ENCODE measurements around the gene PC. TPM values are rescaled to one million over a fixed set of nuclear protein-coding genes. Genes with fewer than 3 reads are reported as not detected.

PC gene
- total and polyA plus RNA-seq, 9 of the 15 experiments (the other 6 are each of a cell fraction or from before 2014, with no cell fraction given), result 0.94 to 38.0 (median 8.7) TPM

DNA sequence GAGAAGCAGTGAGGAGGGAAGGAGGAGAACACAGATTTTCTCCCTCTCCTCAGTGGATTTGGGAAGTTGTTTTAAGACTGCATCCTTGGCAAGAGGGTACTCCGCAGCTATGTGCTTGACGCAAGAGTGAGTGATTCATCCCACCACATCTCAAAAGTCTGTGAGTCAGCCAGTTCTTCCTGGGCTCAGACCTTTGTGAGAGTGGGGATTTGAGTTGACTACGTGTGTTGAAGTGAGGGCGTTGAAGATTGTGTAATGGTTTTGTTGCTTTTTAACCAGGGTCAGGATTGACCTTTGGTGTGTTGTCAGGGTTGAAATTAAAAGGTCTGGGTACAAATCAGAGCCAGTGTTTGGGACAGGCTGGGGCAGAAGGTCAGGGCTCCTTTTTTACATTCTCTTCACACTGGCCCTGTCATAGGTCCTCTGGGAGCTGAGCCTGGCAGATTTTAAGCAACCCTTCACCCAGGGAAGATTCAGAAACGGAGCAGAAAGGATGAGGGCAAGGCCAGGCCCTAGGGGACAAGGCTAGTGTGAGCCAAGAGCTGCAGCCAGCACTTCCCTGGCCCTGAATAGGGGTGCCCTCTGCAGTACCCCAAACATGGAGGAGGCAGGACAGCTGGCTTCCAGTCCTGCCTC lies 12.7 kb upstream of the PC start (continued):
- TF ChIP-seq, protein P1, sequence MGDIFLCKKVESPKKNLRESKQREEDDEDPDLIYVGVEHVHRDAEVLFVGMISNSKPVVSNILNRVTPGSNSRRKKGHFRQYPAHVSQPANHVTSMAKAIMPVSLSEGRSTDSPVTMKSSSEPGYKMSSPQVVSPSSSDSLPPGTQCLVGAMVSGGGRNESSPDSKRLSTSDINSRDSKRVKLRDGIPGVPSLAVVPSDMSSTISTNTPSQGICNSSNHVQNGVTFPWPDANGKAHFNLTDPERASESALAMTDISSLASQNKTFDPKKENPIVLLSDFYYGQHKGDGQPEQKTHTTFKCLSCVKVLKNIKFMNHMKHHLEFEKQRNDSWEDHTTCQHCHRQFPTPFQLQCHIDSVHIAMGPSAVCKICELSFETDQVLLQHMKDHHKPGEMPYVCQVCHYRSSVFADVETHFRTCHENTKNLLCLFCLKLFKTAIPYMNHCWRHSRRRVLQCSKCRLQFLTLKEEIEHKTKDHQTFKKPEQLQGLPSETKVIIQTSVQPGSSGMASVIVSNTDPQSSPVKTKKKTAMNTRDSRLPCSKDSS (IDR thresholded peaks at IDR 0.05; ENCODE audit: low read depth, partially characterized antibody), result no peak
- TF ChIP-seq GABPB1 (CRISPR knock-in tag; IDR thresholded peaks at IDR 0.05), result no peak
- no peak for TF ChIP-seq ZNF507 (tag; conservative IDR thresholded peaks at IDR 0.05)
- TF ChIP-seq MTA1 (IDR thresholded peaks at IDR 0.05; ENCODE audit: borderline replicate concordance), result no peak
- no peak for TF ChIP-seq LCOR (CRISPR knock-in tag; IDR thresholded peaks at IDR 0.05)
- TF ChIP-seq, protein P2, sequence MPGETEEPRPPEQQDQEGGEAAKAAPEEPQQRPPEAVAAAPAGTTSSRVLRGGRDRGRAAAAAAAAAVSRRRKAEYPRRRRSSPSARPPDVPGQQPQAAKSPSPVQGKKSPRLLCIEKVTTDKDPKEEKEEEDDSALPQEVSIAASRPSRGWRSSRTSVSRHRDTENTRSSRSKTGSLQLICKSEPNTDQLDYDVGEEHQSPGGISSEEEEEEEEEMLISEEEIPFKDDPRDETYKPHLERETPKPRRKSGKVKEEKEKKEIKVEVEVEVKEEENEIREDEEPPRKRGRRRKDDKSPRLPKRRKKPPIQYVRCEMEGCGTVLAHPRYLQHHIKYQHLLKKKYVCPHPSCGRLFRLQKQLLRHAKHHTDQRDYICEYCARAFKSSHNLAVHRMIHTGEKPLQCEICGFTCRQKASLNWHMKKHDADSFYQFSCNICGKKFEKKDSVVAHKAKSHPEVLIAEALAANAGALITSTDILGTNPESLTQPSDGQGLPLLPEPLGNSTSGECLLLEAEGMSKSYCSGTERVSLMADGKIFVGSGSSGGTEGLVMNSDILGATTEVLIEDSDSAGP (CRISPR knock-in tag; IDR thresholded peaks at IDR 0.05), result no peak
- no peak for TF ChIP-seq MEF2D (tag; conservative IDR thresholded peaks at IDR 0.05; ENCODE audit: low read depth)
- no peak for TF ChIP-seq ZNF143 (CRISPR knock-in tag; IDR thresholded peaks at IDR 0.05)
- TF ChIP-seq, protein P3, sequence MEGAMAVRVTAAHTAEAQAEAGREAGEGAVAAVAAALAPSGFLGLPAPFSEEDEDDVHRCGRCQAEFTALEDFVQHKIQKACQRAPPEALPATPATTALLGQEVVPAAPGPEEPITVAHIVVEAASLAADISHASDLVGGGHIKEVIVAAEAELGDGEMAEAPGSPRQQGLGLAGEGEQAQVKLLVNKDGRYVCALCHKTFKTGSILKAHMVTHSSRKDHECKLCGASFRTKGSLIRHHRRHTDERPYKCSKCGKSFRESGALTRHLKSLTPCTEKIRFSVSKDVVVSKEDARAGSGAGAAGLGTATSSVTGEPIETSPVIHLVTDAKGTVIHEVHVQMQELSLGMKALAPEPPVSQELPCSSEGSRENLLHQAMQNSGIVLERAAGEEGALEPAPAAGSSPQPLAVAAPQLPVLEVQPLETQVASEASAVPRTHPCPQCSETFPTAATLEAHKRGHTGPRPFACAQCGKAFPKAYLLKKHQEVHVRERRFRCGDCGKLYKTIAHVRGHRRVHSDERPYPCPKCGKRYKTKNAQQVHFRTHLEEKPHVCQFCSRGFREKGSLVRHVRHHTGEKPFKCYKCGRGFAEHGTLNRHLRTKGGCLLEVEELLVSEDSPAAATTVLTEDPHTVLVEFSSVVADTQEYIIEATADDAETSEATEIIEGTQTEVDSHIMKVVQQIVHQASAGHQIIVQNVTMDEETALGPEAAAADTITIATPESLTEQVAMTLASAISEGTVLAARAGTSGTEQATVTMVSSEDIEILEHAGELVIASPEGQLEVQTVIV (CRISPR knock-in tag; IDR thresholded peaks at IDR 0.05; ENCODE audit: borderline replicate concordance), result no peak
- TF ChIP-seq ZNF668 (CRISPR knock-in tag; IDR thresholded peaks at IDR 0.05), result no peak
- 0 out of 2 replicates have a peak, but pooled peaks have one; percentile 52 for TF ChIP-seq SMARCC2 (IDR thresholded peaks at IDR 0.05; ENCODE audit: low read depth)
- no peak for TF ChIP-seq FOXJ3 (CRISPR knock-in tag; IDR thresholded peaks at IDR 0.05)
- TF ChIP-seq NCOA2 (IDR thresholded peaks at IDR 0.05; ENCODE audit: partially characterized antibody in 2 of 2), result no peak
- no peak for TF ChIP-seq IFI16 (CRISPR knock-in tag; IDR thresholded peaks at IDR 0.05)
- no peak for TF ChIP-seq ZFX (CRISPR knock-in tag; IDR thresholded peaks at IDR 0.05)
- TF ChIP-seq SRSF9 (IDR thresholded peaks at IDR 0.05; ENCODE audit: borderline replicate concordance, low read depth, low read length), result no peak
- TF ChIP-seq, protein P4, sequence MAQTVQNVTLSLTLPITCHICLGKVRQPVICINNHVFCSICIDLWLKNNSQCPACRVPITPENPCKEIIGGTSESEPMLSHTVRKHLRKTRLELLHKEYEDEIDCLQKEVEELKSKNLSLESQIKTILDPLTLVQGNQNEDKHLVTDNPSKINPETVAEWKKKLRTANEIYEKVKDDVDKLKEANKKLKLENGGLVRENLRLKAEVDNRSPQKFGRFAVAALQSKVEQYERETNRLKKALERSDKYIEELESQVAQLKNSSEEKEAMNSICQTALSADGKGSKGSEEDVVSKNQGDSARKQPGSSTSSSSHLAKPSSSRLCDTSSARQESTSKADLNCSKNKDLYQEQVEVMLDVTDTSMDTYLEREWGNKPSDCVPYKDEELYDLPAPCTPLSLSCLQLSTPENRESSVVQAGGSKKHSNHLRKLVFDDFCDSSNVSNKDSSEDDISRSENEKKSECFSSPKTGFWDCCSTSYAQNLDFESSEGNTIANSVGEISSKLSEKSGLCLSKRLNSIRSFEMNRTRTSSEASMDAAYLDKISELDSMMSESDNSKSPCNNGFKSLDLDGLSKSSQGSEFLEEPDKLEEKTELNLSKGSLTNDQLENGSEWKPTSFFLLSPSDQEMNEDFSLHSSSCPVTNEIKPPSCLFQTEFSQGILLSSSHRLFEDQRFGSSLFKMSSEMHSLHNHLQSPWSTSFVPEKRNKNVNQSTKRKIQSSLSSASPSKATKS (CRISPR knock-in tag; IDR thresholded peaks at IDR 0.05), result no peak
- TF ChIP-seq ETV5 (CRISPR knock-in tag; IDR thresholded peaks at IDR 0.05; ENCODE audit: low read depth), result no peak
- TF ChIP-seq, protein P5, sequence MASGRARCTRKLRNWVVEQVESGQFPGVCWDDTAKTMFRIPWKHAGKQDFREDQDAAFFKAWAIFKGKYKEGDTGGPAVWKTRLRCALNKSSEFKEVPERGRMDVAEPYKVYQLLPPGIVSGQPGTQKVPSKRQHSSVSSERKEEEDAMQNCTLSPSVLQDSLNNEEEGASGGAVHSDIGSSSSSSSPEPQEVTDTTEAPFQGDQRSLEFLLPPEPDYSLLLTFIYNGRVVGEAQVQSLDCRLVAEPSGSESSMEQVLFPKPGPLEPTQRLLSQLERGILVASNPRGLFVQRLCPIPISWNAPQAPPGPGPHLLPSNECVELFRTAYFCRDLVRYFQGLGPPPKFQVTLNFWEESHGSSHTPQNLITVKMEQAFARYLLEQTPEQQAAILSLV (tag; IDR thresholded peaks at IDR 0.05), result 0 out of 2 replicates have a peak, but pooled peaks have one; percentile 5
- TF ChIP-seq ZSCAN29 (IDR thresholded peaks at IDR 0.05), result no peak
- no peak for TF ChIP-seq PRMT5 (CRISPR knock-in tag; IDR thresholded peaks at IDR 0.05)
